ENCODE measurements around the gene ACER3. TPM values are rescaled to one million over a fixed set of nuclear protein-coding genes. Genes with fewer than 3 reads are reported as not detected.
"Not testable (repeated sequence)": the region's sequence is repeated elsewhere in the genome, so short reads cannot be mapped to it uniquely, and the experiment has no call there.

ACER3 gene
- total and polyA plus RNA-seq, 2 of the 4 experiments (the other 2 are of a cell fraction): 3.5 to 10.0 TPM

- CTCF ChIA-PET; H3K4me2 ChIP-seq (ENCODE audit: low read depth, low read length); H3K4me1 ChIP-seq (ENCODE audit: control insufficient read depth, insufficient read depth, low read length); H3K14ac ChIP-seq (replicated peaks; ENCODE audit: low read depth, low read length); H3K36me3 ChIP-seq (ENCODE audit: control insufficient read depth, insufficient read depth, low read length); H3K4me3 ChIP-seq (ENCODE audit: insufficient read depth, low read depth, low read length); H3K9me3 ChIP-seq (ENCODE audit: control insufficient read depth, insufficient read depth, low read length); H3K18ac ChIP-seq (ENCODE audit: low read depth, low read length); H4K91ac ChIP-seq (ENCODE audit: insufficient read depth, low read depth, low read length); POLR2A ChIA-PET (ENCODE audit: unreplicated experiment); in situ Hi-C loops (cut with MboI; ENCODE audit: low sequenced_read_pairs); H3K27me3 ChIP-seq (ENCODE audit: control insufficient read depth, insufficient read depth, low read length); H4K8ac ChIP-seq (ENCODE audit: low read depth in 2 of 2, low read length in 2 of 2); H4K5ac ChIP-seq (ENCODE audit: low read depth, low read length); H2AK5ac ChIP-seq (ENCODE audit: low read depth, low read length); H3K23ac ChIP-seq (ENCODE audit: low read depth, low read length); H3K27ac ChIP-seq (ENCODE audit: insufficient read depth, low read length); ATAC-seq (ENCODE audit: low read depth); H2BK5ac ChIP-seq (ENCODE audit: low read depth, low read length, poor library complexity, severe bottlenecking); DNase-seq; H2AK9ac ChIP-seq (replicated peaks; ENCODE audit: low read depth, low read length, poor library complexity); H3K9me1 ChIP-seq (ENCODE audit: insufficient read depth, low read length); H4K20me1 ChIP-seq (ENCODE audit: insufficient read depth, low read length); H3K56ac ChIP-seq (ENCODE audit: extremely low read depth, insufficient read depth, low read length); H3K4ac ChIP-seq (ENCODE audit: low read depth, low read length); H2AFZ ChIP-seq (replicated peaks; ENCODE audit: low read length, poor library complexity); BruUV-seq (replicated peaks); dilution Hi-C loops (cut with HindIII; ENCODE audit: low sequenced_read_pairs, unreplicated experiment); H2BK120ac ChIP-seq (ENCODE audit: low read depth, low read length); H2BK15ac ChIP-seq (ENCODE audit: low read depth, low read length); H2BK20ac ChIP-seq (ENCODE audit: low read depth, low read length); H3K9ac ChIP-seq (ENCODE audit: low read depth, low read length): not testable (repeated sequence)
- WGBS, 2 experiments (ENCODE audit: extremely low coverage in 2 of 2, insufficient read length in 1 of 2): no CpG with 5 or more reads among the region's 2 CpGs
- intact Hi-C loops (cut with micrococcal nuclease): loop anchor here (5.0 kb wide), 1 partner anchor 50 kb away; no protein-coding TSS in a partner anchor
- H3K79me1 ChIP-seq (ENCODE audit: low read depth in 1 of 2, low read length in 2 of 2): peaks cover 8 to 13% of the 10 kb centered on the region in 2 experiments
Observed at GRCh38 chr11:76862794-76863193, 2.1 kb downstream of the ACER3 start.
